Measurements from ENCODE around the gene ARPC2. TPM values are rescaled to one million over a fixed set of nuclear protein-coding genes. Genes with fewer than 3 reads are reported as not detected.

ARPC2 gene
- total and polyA plus RNA-seq, 2 of the 13 experiments (the other 11 are each of a cell fraction or from before 2014, with no cell fraction given): 168 to 303 TPM

GRCh38 chr2:218296847-218297246 lies 79.9 kb downstream of the ARPC2 start (continued):
- TF ChIP-seq SRSF1 (optimal IDR thresholded peaks at IDR 0.05; ENCODE audit: low read depth, low read length): no peak
- peak; percentile 36; the same call in 1 of the 2 replicates for TF ChIP-seq ZNF772 (CRISPR knock-in tag; IDR thresholded peaks at IDR 0.05)
- no peak for TF ChIP-seq ZBTB7A (CRISPR knock-in tag; IDR thresholded peaks at IDR 0.05)
- TF ChIP-seq MXD3 (CRISPR knock-in tag; IDR thresholded peaks at IDR 0.05): no peak
- TF ChIP-seq FOXP4 (CRISPR knock-in tag; IDR thresholded peaks at IDR 0.05): peak; percentile 51; the same call in 1 of the 2 replicates
- TF ChIP-seq EEA1 (CRISPR knock-in tag; IDR thresholded peaks at IDR 0.05; ENCODE audit: borderline replicate concordance): no peak; the same call in 1 of the 2 replicates
- no peak for TF ChIP-seq ZNF775 (CRISPR knock-in tag; IDR thresholded peaks at IDR 0.05; ENCODE audit: borderline replicate concordance)
- no peak for TF ChIP-seq SMAD1 (CRISPR knock-in tag; IDR thresholded peaks at IDR 0.05; ENCODE audit: borderline replicate concordance, low read depth)
- no peak for TF ChIP-seq AHR (CRISPR knock-in tag; IDR thresholded peaks at IDR 0.05)
- no peak for TF ChIP-seq SRY (CRISPR knock-in tag; IDR thresholded peaks at IDR 0.05)
- TF ChIP-seq KLF12 (CRISPR knock-in tag; IDR thresholded peaks at IDR 0.05; ENCODE audit: borderline replicate concordance): no peak
- no peak for TF ChIP-seq ATF6 (CRISPR knock-in tag; conservative IDR thresholded peaks at IDR 0.05)
- no peak for TF ChIP-seq TAF1 (CRISPR knock-in tag; IDR thresholded peaks at IDR 0.05)
- no peak for TF ChIP-seq MTF2 (CRISPR knock-in tag; IDR thresholded peaks at IDR 0.05; ENCODE audit: borderline replicate concordance)
- no peak for TF ChIP-seq IKZF4 (CRISPR knock-in tag; IDR thresholded peaks at IDR 0.05; ENCODE audit: borderline replicate concordance, low read depth, not compliant biosample characterization)
- TF ChIP-seq PRDM10 (CRISPR knock-in tag; IDR thresholded peaks at IDR 0.05; ENCODE audit: low read depth): no peak
- no peak for TF ChIP-seq FOXO4 (CRISPR knock-in tag; conservative IDR thresholded peaks at IDR 0.05)
- no peak for TF ChIP-seq KMT2A (CRISPR knock-in tag; IDR thresholded peaks at IDR 0.05)
- TF ChIP-seq ZNF749 (CRISPR knock-in tag; IDR thresholded peaks at IDR 0.05; ENCODE audit: borderline replicate concordance): no peak
- no peak for TF ChIP-seq HNF4G (IDR thresholded peaks at IDR 0.05; ENCODE audit: borderline replicate concordance, low read depth, low read length)
- TF ChIP-seq HNF4G (CRISPR knock-in tag; IDR thresholded peaks at IDR 0.05; ENCODE audit: borderline replicate concordance, low read depth): no peak
